HG02884 (cell line): Measurements from ENCODE around the gene SORCS1.
"Not testable (repeated sequence)": the region's sequence is repeated elsewhere in the genome, so short reads cannot be mapped to it uniquely, and the experiment has no call there.

Experiments used
- ATAC-seq: cut with Tn5 transposase; IDR thresholded peaks from one replicate; pipeline ENCODE4 v1.9.1; 2021; ENCODE audit warnings: mild to moderate bottlenecking, moderate library complexity; ENCODE audit not compliant: unreplicated experiment

The SORCS1 gene

GRCh38 chr10:107054469-107055156 is 109.9 kb downstream of the SORCS1 start:
- ATAC-seq, result no peak

DNA sequence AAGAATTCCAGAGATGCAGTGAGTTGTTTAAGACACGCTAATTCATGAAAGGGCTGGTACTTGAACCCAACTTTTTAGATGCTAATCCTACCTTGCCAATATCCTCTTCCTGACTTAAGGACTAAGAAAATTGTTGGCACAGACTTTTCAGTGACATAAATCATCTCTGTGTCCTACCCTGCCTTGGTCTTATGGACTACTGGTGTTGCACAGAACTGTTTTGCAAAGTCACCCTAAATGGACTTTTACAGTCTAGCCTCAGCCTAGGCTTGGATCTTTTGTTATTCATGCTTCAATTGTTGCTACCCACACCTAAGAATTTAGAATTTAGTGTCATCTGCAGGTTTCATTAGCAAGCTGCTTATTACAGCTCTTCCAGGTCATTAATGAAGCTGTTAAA is 112.7 kb downstream of the SORCS1 start:
- ATAC-seq, result no peak

- no peak for ATAC-seq
Measured at GRCh38 chr10:107043461-107043860, 121.0 kb downstream of the SORCS1 start.

DNA sequence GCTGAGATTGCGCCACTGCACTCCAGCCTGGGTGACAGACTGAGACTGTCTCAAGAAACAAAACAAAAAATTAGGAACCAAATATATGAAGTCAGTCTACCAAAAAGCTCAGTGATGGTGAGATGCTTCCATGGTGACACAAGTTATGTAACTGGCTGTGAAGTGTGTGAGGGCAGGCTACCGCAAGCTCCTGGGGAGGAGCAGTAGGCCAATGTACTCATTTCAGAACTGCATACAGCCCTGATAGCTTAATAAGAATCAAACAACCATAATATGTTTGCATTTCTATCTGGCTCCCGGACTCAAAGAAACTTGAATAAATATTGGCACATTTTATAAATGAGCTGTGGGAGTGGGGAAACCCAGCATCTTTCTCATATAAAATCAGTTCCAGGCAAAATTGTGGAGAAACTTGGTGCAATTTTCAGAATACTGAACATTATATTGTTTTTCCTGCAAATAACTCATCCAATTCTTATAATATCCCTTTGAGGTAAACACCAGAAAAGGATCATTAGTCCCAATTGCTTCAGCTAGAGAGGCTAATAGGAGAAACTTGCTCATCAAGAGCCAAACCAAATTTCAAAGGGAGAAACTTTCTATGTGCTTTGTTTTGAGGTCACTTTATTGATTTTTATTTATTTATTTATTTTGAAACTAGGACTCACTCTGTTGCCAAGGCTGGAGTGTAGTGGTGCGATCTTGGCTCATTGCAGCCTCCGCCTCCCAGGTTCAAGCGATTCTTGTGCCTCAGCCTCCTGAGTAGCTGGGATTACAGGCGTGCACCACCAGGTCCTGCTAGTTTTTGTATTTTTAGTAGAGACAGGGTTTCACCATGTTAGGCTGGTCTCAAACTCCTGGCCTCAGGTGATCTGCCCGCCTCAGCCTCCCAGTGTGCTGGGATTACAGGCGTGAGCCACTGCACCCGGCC is 127.0 kb downstream of the SORCS1 start:
- ATAC-seq, result no peak

DNA sequence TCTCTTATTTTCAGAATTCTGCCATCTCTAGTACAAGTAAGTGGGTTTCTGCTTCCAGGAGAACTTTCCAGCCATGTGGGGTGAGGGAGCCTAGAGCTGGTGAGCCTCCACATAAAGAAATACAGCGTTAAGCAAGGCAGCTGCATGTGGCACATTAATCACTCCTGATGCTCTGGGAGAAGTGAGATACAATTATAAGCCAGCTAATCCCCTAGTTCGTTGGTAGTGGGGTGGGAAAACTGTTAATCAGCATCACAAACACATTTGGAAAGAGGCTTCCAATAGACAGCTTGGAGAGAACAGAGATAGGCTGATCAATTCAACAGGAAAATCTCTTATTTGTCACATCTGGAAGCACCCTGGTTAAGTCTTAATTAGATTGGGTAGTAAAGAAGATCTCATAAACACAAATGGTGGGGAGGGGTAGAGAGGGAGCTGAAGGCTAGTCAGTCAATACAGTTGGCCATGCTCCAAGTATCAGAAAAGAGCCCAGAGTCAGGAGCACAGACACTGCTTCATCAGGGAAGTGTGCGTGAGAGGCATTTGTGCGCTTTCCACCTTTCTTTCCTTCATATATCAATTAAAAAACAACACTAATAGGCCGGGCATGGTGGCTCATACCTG is 130.6 kb downstream of the SORCS1 start:
- no peak for ATAC-seq

- no peak for ATAC-seq
Measured at GRCh38 chr10:107032700-107033401, 131.7 kb downstream of the SORCS1 start.

DNA sequence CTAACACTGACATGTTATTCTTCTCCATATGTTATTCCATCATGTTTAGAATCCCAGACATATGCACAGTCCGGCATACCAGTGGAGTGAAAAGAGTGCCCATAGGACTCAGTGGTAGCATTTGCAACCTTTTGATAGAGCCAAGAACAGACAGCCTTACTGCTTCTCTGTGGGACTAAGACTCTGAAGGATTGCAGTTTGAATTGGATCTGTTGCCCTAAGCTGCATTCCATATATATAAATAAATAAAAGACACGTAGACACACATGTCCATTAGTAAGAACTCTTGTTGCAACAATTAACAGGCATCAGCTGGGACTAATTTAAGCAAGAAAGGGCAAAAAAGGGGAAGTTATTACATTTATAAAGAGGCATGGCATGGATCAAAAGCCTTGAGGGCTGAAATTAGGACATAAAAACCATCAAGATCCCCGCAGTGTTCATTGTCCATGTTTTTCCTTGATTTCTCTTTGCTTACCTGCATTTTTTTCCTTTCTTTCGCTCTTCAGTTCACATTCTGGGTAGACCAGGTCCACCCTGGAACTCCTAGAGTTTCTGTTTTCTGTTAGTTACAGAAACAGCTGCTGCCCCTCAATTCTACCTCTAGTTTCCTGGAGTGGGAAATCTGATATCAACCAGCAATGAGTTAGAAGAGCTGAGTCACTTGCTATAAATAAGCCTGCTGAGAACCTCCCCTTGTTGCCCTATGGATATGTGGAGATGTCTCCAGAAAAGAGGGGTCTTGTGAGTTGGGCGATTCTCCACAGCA is 132.4 kb downstream of the SORCS1 start:
- no peak for ATAC-seq

- no peak for ATAC-seq
Measured at GRCh38 chr10:107028236-107028635, 136.3 kb downstream of the SORCS1 start.

DNA sequence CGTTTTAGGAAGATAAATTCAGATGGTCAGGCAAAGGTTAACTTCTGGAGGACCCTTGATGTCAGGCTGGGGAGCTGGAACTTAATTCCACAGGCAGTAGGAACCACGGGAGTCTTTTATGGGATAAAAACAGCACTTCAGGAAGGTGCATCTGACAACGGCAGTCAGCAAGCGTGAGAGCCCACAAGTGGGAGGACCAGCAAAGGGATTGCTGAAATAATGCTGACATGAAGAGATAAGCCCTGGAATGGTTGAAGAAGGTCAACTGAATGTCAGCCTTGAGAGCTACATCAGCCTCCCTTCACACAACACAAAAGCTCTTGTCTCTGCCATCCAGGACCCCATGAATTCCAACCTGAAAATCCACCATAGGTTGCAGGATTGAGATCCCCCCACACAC is 138.8 kb downstream of the SORCS1 start:
- ATAC-seq, result no peak

- not testable (repeated sequence) for ATAC-seq
Measured at GRCh38 chr10:107024033-107024432, 140.5 kb downstream of the SORCS1 start.

GRCh38 chr10:107022600-107023354 is 141.7 kb downstream of the SORCS1 start:
- no peak for ATAC-seq

DNA sequence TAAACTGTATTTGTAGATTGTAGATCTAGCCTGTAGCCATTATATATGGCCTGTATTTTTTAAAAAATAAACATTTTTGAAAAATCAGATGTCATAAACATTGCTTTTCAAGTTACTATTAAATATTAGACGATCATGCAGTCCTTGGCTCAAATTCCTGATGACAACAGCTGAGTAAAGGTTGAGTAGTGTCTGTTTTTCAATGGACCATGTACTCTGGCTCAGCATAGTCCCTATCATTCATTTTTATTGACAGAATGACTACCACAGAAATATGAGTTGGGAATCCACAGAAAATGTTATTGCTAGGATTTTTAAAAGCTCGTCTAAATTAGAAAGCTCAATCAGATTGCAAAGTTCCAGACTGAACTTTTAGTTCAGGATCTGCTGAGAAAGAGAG is 145.4 kb downstream of the SORCS1 start:
- no peak for ATAC-seq

- ATAC-seq, result no peak
Measured at GRCh38 chr10:107013258-107014006, 151.1 kb downstream of the SORCS1 start.

- no peak for ATAC-seq
Measured at GRCh38 chr10:107011992-107012391, 152.5 kb downstream of the SORCS1 start.

GRCh38 chr10:107011105-107011504 is 153.4 kb downstream of the SORCS1 start:
- ATAC-seq, result no peak

DNA sequence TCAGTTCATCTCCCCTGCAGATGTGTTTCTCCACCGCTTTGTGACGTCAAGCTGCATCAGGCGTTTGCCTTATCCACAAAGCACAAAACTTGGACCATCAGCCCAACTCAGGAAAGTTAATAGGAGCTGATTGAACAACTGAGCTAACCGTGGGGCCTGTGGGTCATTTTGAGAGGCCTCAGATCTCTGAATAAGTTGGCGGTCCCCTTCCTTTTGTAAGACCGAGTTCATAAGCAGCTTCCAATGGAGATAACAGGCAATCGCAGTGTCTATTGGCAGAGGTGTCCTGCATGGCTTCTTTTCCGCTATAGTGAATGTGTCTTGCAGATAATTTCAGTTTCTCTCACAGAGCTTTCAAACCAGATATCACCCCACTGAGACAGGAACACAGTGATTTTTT is 154.0 kb downstream of the SORCS1 start:
- ATAC-seq, result no peak

DNA sequence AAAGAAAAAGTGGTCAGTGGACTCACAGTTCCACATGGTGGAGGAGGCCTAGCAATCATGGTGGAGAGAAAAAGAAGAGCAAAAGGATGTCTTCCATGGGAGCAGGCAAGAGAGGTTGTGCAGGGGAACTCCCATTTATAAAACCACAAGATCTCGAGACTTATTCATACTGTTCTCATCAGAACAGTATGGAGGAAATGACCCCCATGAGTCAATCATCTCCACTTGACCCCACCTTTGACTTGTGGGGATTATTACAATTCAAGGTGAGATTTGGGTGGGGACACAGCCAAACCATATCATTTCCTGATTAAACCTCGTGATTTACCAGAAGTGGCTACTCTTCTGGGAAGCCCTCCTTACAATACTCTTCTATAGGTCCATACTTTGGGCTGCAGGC is 160.1 kb downstream of the SORCS1 start:
- ATAC-seq, result no peak

DNA sequence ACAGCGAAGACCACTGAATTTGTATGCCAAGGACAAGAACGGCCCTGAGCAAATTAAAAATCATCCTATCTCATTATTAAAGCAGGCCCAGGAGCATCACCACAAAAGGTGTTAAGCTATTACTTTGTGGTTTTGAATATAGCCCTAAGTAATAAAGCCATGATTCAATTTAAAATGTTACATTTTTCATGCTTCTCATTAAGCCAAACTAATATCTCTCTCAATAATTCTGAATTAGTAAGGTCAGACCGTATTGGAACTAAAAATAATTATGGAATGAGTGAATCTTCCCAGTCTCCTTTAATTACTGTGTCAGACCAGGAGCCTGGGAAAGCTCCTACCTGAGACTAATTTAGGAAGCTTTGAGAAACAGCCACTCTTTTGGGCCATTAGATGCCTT is 162.4 kb downstream of the SORCS1 start:
- ATAC-seq, result no peak

DNA sequence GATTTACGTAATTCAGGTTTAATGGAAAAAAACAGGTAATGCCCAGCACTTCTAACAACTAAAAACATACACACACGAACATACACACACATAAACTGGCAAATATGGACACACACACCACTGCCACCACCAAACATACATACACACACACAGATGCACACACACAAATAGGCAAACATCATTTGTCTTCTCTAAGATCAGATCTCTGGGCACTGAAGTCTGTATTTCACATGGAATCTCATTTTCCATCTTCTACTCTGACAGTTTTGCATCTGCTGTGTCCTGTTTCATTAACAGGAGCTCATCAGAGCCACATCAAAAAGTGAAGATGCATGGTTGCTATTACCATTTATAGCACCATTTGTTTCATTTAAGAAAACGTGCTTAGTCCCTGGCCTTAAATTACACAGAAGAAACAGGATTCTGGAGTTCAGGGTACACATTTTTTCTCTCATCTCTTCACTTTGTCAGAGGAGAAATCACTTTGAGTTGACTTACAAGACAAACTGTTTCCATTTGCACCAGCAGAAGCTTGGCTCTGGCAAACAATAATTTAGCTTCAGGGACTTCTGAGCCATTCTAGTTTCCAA is 165.3 kb downstream of the SORCS1 start:
- ATAC-seq, result no peak
